WTC11 (cell line): Measurements from ENCODE around the gene WFDC6. TPM values are rescaled to one million over a fixed set of nuclear protein-coding genes. Genes with fewer than 3 reads are reported as not detected.

Experiments used
- ATAC-seq: fragments of 200-7000 bp; cut with Tn5 transposase; 2 replicates; pipeline ENCODE4 v1.10.0; 2021; ENCODE audit warnings: mild to moderate bottlenecking, moderate library complexity
- CTCF ChIA-PET: fragments of 300-600 bp; sonication (Branson Sonifier 250); formaldehyde crosslinking; loops from one replicate; lab custom pipeline; 2021; ENCODE audit warnings: antibody characterized with exemption; lab: Charles Lee
- POLR2A ChIA-PET: fragments of 350-600 bp; sonication (Branson Sonifier 250); formaldehyde crosslinking; loops from one replicate; lab custom pipeline; 2021; ENCODE audit warnings: antibody characterized with exemption; lab: Charles Lee
- DNase-seq: peaks from one replicate; pipeline ENCODE4 v3.0.0; 2021; ENCODE audit warnings: low spot score
- H3K27ac Mint-ChIP-seq: 2 replicates; pipeline ENCODE4 v1.8.0; 2021; ENCODE audit warnings: mixed read lengths
- H3K27me3 Mint-ChIP-seq: 2 replicates; pipeline ENCODE4 v1.8.0; 2021; ENCODE audit warnings: low read depth, mild to moderate bottlenecking, moderate library complexity, mixed read lengths
- H3K36me3 Mint-ChIP-seq: 2 replicates; pipeline ENCODE4 v1.8.0; 2021; ENCODE audit warnings: mixed read lengths
- H3K4me1 Mint-ChIP-seq: 2 replicates; pipeline ENCODE4 v1.8.0; 2022; ENCODE audit warnings: mixed read lengths
- H3K4me3 Mint-ChIP-seq: 2 replicates; pipeline ENCODE4 v1.8.0; 2021; ENCODE audit warnings: mild to moderate bottlenecking, moderate library complexity, mixed read lengths
- H3K9me3 Mint-ChIP-seq: 2 replicates; pipeline ENCODE4 v1.8.0; 2021; ENCODE audit warnings: mixed read lengths
- AR ChIP-seq: fragments of 250-450 bp; sonication (Bioruptor Pico); IDR thresholded peaks from 2 replicates; pipeline ENCODE4 v1.9.0; 2021; ENCODE audit warnings: mild to moderate bottlenecking
- ATF1 ChIP-seq: sonication (generic); formaldehyde crosslinking; IDR thresholded peaks from 2 replicates; pipeline ENCODE4 v1.8.1; 2023; ENCODE audit warnings: mild to moderate bottlenecking, moderate library complexity, missing genetic modification reagents
- ATF3 ChIP-seq: sonication (generic); formaldehyde crosslinking; conservative IDR thresholded peaks from 2 replicates; pipeline ENCODE4 v1.8.1; 2022; ENCODE audit warnings: mild to moderate bottlenecking, missing genetic modification reagents
- CREB1 ChIP-seq: sonication (generic); formaldehyde crosslinking; IDR thresholded peaks from 2 replicates; pipeline ENCODE4 v1.8.0; 2023; ENCODE audit warnings: mild to moderate bottlenecking, missing genetic modification reagents
- E2F5 ChIP-seq: sonication (generic); formaldehyde crosslinking; IDR thresholded peaks from 2 replicates; pipeline ENCODE4 v1.8.1; 2022; ENCODE audit warnings: mild to moderate bottlenecking, moderate library complexity, missing genetic modification reagents
- FOXP1 ChIP-seq: sonication (generic); formaldehyde crosslinking; IDR thresholded peaks from 2 replicates; pipeline ENCODE4 v1.8.0; 2022; ENCODE audit warnings: missing genetic modification reagents, mild to moderate bottlenecking, moderate library complexity, borderline replicate concordance
- GTF2I ChIP-seq: fragments of 250-450 bp; sonication (Bioruptor Pico); conservative IDR thresholded peaks from 2 replicates; pipeline ENCODE4 v1.4.0; 2021; ENCODE audit warnings: mild to moderate bottlenecking
- JUN ChIP-seq: sonication (generic); formaldehyde crosslinking; IDR thresholded peaks from 2 replicates; pipeline ENCODE4 v1.8.0; 2023; ENCODE audit warnings: mild to moderate bottlenecking, missing genetic modification reagents
- PRDM15 ChIP-seq: sonication (generic); formaldehyde crosslinking; IDR thresholded peaks from 2 replicates; pipeline ENCODE4 v1.8.0; 2022; ENCODE audit warnings: missing genetic modification reagents
- SOX15 ChIP-seq: fragments of 250-450 bp; sonication (Bioruptor Pico); IDR thresholded peaks from 2 replicates; pipeline ENCODE4 v1.9.0; 2021; ENCODE audit warnings: mild to moderate bottlenecking
- STAT6 ChIP-seq: sonication (generic); formaldehyde crosslinking; conservative IDR thresholded peaks from 2 replicates; pipeline ENCODE4 v1.8.1; 2023; ENCODE audit warnings: mild to moderate bottlenecking, low read depth, missing genetic modification reagents, moderate library complexity
- TEAD1 ChIP-seq: sonication (generic); formaldehyde crosslinking; IDR thresholded peaks from 2 replicates; pipeline ENCODE4 v1.8.0; 2022; ENCODE audit warnings: mild to moderate bottlenecking, missing genetic modification reagents
- TEAD4 ChIP-seq: sonication (generic); formaldehyde crosslinking; IDR thresholded peaks from 2 replicates; pipeline ENCODE4 v1.8.0; 2022; ENCODE audit warnings: mild to moderate bottlenecking, missing genetic modification reagents
- ZSCAN18 ChIP-seq: fragments of 250-450 bp; sonication (Bioruptor Pico); IDR thresholded peaks from 2 replicates; pipeline ENCODE4 v2.1.2; 2022; ENCODE audit warnings: mild to moderate bottlenecking, moderate library complexity
- total RNA-seq: library from RNA; stranded (reverse); gene quantifications from 3 replicates; pipeline ENCODE4 v1.2.3, GENCODE V29; 2021

Gene WFDC6
- total RNA-seq, 1 experiment from 2014 or later, result not detected

- Mint-ChIP-seq H3K27me3 (no peaks in the 10 kb centered on the region), H3K9me3 (no peaks in the 10 kb centered on the region), H3K36me3 (no peaks in the 10 kb centered on the region), H3K4me3 (no peak overlapping the region), H3K4me1 (peaks cover 4% of the 10 kb centered on the region; the same call in 1 of the 2 replicates), H3K27ac (no peak overlapping the region)
- no peak for ATAC-seq
- DNase-seq, result no peak
- CTCF ChIA-PET, result interaction anchor here (0.8 to 1.4 kb wide), 5 partner anchors 15 to 269 kb away, joined by 3 to 6 read pairs (median 4); partner anchors contain the start of gene WFDC6
- POLR2A ChIA-PET, result interaction anchor here (1.1 to 1.3 kb wide), 2 partner anchors 22 to 49 kb away, joined by 3 to 4 read pairs; no protein-coding TSS in a partner anchor
- TF ChIP-seq PRDM15 (CRISPR knock-in tag) (no peak), ATF3 (no peak), ATF1 (CRISPR knock-in tag) (no peak), AR (no peak)
Observed at GRCh38 chr20:45502561-45502960, 36.7 kb downstream of the WFDC6 start.

GRCh38 chr20:45501600-45501999 lies 37.7 kb downstream of the WFDC6 start:
- TF ChIP-seq ATF3 (no peak), ZSCAN18 (CRISPR knock-in tag) (no peak), E2F5 (CRISPR knock-in tag) (no peak), GTF2I (no peak), TEAD1 (CRISPR knock-in tag) (no peak), JUN (no peak), SOX15 (CRISPR knock-in tag) (no peak), CREB1 (CRISPR knock-in tag) (no peak), STAT6 (CRISPR knock-in tag) (no peak), FOXP1 (CRISPR knock-in tag) (no peak), TEAD4 (CRISPR knock-in tag) (no peak)
- no peak for ATAC-seq
- Mint-ChIP-seq H3K4me3 (no peak overlapping the region), H3K36me3 (no peaks in the 10 kb centered on the region), H3K27me3 (no peaks in the 10 kb centered on the region), H3K9me3 (no peaks in the 10 kb centered on the region), H3K4me1 (0 out of 2 replicates have a peak, but pooled peaks cover 4% of the 10 kb centered on the region), H3K27ac (no peak overlapping the region)
- DNase-seq, result no peak
- CTCF ChIA-PET, result interaction anchor here (1.0 to 1.4 kb wide), 4 partner anchors 37 to 208 kb away, joined by 3 to 4 read pairs (median 3); partner anchors contain the start of gene WFDC6
- POLR2A ChIA-PET, result no interaction called here
